MM.1S (cell line): ENCODE measurements around the gene JMJD6.

Source experiments
- CTCF ChIP-seq: fragments of 300-600 bp; sonication (generic); IDR thresholded peaks from 2 replicates; pipeline ENCODE4 v1.5.1; 2016; ENCODE audit warnings: antibody characterized with exemption, low read length, mixed read lengths
- EZH2 ChIP-seq: fragments of 300-600 bp; sonication (generic); optimal IDR thresholded peaks from 2 replicates; pipeline ENCODE3; 2017; ENCODE audit warnings: low read depth, mild to moderate bottlenecking, antibody characterized with exemption, low read length, mixed read lengths
- EZH2phosphoT487 ChIP-seq: fragments of 300-600 bp; sonication (generic); IDR thresholded peaks from 2 replicates; pipeline ENCODE4 v1.6.1; 2018; ENCODE audit warnings: antibody characterized with exemption, low read length

- TF ChIP-seq CTCF = peak; percentile 74
- no peak for TF ChIP-seq EZH2
- TF ChIP-seq EZH2phosphoT487 = no peak
Observed at GRCh38 chr17:76714822-76715495, 11.4 kb downstream of the JMJD6 start.
